DMS153 treated with DMSO at 0.1 percent for 48 hours (cell line): ENCODE measurements around the gene ZBTB1.
A peak's percentile ranks its signal among the peaks of the same experiment; 100 is the strongest.
"Not testable (repeated sequence)": the region's sequence is repeated elsewhere in the genome, so short reads cannot be mapped to it uniquely, and the experiment has no call there.

Source experiments
- DNase-seq: peaks from one replicate; lab custom pipeline; 2025; ENCODE audit not compliant: unreplicated experiment; lab: John Stamatoyannopoulos, UW

Gene ZBTB1

DNA sequence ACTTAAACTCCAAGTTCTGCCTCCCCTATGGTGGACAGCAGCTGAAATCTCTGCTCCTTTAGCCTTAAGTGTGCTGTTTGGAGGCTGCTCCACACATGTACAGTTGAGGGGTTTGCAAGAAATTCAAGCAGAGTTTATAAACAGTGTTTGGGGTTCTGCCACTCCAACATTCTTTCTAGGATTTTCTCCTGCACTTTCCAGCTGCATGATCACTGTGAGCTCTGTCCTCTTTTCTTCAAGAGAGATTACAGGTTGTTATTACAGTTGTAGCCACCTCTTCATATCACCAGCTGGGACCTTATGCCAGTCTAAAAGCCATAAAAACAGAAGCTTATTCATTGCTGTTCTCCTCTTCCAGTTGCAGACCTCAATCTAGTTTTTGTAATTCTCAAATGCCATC is 9.3 kb upstream of the ZBTB1 start:
- DNase-seq: no peak

GRCh38 chr14:64496764-64497163 is 7.8 kb upstream of the ZBTB1 start:
- no peak for DNase-seq

GRCh38 chr14:64500088-64500487 is 4.5 kb upstream of the ZBTB1 start:
- no peak for DNase-seq

GRCh38 chr14:64501411-64502171 is 3.0 kb upstream of the ZBTB1 start:
- no peak for DNase-seq

DNA sequence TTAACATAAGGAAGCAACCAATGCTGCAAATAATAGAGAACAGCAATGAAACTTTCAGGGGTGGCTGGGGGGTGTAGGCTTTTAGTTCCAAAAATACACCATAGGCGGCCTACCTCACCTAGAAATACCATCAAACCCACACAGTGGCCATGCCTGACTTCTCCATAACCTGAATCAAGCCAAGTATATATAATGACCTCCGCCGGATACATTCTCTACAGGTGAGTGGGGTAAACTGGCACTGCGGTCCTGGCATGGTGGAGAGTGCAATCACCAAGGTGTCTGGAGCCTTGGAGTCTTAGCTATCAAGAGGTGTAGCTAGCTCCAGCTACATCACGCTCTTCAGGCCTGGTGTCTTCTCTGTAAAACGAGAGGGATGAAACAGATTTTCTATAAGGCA is 2.1 kb upstream of the ZBTB1 start:
- DNase-seq: no peak

DNA sequence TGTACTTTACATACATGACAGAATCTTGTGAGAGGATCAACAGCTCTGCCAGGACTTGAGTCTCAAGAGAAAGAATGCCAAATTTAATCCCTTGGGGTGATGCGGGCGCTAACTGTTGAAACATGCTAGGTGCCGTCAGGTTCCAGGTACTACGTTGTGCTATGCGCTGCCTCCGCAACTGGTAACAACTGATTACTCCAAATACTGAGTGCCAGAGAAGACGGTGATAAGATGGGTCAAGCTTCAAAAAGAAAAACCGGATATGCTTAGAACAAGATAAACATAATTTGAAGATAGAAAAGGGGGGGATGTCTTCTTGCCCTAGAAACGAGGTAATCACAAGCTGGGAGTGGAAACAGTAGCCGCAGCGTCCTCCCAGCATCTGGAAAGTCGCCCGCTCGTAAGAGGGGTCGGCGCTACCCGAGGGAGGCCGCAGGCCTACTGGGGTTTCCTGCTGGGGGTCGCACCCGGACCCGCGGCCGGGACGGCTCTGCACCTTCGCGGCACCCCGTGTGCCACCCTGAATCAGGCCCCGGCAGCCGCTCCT is 1.6 kb upstream of the ZBTB1 start:
- DNase-seq: peak; percentile 24

DNA sequence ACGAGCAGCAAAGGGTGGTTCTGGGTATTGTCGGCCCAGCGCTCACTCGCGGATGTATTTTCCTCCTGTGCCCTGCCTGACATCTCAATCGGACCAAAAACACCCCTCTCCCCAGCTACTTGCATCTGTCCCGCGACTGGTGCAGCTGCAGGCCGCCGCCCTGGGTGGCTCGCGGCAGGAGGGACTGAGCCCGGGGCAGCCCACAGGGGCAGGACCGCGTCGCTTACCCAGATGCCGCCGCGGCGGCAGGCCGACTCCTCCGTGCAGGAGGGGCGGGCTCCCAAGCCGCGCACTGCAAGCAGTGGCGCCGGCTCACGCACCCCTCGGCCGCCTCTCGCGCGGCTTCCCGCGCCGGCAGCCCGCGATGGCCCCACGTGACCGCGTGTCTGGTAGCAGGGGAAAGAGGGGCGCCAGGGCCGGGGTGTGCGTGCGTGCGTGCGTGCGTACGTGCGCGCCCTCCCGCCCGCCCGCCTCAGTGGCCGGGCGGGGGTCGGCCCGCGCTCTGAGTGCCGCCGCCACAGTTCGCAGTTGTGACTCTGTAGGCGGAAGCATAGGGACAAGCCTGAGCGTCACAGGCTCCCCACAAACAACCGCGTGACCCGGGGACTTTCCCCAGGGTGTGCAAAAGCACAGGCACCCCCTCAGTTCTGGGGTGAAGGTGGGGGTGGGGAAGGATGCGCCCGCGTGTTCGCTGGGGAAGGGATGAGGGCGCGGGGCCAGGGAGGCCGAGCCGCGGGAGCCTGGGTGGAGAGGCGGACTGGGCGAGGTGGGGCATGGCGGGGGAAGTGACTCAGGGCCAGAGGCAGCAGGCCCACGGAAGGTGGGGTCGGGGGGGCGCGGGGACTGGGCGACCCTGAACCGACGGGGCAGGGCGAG is 898 bp upstream of the ZBTB1 start, which contains the start of gene ZBTB25:
Gene ZBTB25 (minus strand): TSS at position 405 of the 876 bp plus-strand sequence. CDS start 13,305 bp downstream, outside the sequence.
- peak; percentile 58 for DNase-seq

GRCh38 chr14:64504897-64505794 is 576 bp downstream of the ZBTB1 start:
- DNase-seq: peak; percentile 71

DNA sequence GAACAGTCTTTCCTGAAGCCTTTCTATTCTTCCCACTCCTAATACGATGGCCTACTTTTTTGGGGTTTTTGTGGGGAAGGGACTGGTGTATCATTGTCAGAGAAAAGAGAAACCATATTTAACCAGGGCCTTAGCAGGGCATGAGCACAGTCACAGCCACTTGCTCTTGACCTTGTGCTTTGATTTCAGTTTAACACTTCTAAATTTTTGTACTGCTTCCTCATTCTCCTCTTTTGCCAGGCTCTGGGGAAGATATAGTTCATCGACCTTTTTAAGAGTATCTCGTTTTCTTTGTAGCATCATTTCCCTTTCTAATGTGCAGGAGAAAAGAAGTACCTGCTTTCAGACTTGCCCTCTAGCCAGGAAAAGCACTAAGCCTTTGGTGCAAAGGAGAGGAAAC is 2.2 kb downstream of the ZBTB1 start:
- DNase-seq: no peak

GRCh38 chr14:64507376-64508156 is 3.0 kb downstream of the ZBTB1 start:
- DNase-seq: no peak

DNA sequence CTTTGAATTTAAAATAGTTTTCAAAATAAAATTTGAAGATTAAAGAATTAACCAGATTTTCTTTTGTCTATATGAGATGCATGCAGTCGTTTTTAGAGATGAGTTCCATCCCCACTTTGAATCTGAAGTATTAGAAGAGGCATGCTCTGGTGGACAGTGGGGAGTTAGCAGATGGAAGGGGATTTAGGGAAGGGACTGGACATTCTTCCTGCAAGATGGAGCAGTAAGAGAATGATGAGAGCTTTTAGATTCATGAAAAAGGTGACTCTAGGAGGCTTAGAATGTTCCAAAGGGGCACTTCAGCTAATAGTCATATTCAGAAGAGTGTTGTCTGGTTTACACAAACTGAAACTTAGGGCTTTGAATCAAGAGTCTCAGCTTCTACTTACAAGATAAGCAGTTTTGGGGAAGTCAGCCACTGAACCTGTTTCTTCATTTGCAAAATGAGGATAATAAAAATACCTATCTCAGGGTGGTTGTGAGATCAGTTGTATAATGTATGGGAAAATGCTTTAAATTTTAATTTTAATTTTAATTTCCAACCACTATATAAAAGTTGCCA is 3.7 kb downstream of the ZBTB1 start:
- DNase-seq: no peak

- no peak for DNase-seq
These were observed 4.5 kb downstream of the ZBTB1 start for GRCh38 chr14:64509036-64509435.

DNA sequence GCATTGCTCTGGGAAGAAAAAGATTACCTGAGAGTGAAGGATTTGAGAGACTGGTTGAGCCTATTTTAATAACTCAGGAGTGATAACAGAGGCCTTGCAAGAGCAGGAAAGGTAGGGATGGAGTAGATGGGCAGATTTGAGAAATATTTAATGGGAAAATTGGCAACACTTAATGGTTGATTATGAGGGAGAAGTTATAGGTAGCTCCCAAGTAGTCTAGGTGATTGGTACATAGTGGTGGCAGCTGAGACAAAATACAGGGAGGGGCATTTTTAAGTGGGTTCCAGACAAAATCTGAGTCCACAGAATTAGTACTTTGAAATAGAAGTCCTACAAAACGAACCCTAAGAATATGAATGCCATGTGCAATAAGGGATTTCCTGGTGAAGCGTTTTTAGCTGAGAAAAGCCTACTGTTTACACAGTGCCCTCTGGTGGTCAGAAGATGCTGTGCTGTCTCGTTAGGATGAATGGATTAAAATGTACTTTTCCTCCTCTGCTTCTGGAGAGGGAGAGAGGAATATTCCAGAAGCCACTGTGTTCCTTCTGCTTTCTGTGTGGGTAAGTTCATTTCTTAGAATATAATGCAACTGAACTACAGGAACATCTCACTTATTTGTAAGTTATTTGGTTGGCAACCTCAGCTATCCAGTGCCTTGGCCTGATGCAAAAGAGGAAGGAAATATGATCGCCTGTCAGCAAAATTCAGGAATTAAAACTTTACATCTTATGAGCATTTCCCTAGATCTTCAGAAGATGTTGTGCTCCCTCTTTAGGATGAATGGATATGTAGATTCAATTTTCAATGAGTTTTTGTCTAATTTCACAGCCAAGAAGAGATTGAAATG is 6.5 kb downstream of the ZBTB1 start:
- peak; percentile 48 for DNase-seq

- DNase-seq: no peak
These were observed 8.7 kb downstream of the ZBTB1 start for GRCh38 chr14:64513271-64513670.

DNA sequence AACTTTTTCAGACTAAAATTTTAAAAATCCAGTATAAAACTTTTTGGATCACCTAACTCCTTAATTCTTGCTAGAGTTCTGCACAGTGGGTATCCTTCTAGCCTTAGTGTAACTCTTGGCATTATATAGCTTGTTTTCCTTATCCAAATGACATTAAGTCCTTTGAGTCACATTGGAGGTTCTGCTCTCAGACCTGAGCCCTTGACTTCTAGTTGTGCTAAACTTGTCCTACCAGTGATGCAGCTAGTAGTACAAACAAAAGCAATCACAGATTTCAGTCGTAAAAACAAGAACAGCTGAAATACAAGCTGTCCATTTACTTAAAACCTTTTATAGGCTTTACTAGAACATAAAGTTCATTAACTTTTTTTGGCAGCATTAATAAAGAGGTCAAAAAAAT is 10.5 kb downstream of the ZBTB1 start:
- DNase-seq: no peak

- no peak for DNase-seq
These were observed 12.4 kb downstream of the ZBTB1 start for GRCh38 chr14:64516969-64517368.

- not testable (repeated sequence) for DNase-seq
These were observed 13.1 kb downstream of the ZBTB1 start for GRCh38 chr14:64517667-64518066.

DNA sequence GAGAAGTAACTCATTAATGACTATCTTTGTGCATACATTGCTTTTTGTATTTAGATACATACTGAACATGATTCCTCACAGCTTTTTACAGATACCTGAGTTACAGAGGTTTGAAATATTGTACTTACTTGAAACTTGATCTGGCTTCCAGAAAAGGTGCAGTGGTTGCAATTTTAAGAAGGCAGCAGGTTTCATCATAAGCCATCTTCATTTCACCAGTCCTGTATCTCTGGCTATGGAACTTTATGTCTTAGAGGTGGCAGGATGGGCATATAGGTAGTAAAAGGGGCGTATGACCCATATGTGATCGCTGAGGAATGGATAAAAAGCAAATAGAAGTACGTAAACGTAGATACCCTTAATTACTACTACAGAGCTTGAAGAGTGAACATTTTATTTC is 13.7 kb downstream of the ZBTB1 start:
- no peak for DNase-seq

GRCh38 chr14:64520699-64521098 is 16.1 kb downstream of the ZBTB1 start:
- no peak for DNase-seq
